Dendritic cell treated with granulocyte-macrophage colony-stimulating factor and Interleukin-4, amounts not matched to agents 40 ng/mL and 50 ng/mL, for 4 days (primary cell): ENCODE results near the gene PHTF1.
"Not testable (repeated sequence)": the region's sequence is repeated elsewhere in the genome, so short reads cannot be mapped to it uniquely, and the experiment has no call there.

Experiments
- H3K27ac Mint-ChIP-seq: one replicate; pipeline ENCODE4 v1.8.0; 2022; ENCODE audit warnings: mild to moderate bottlenecking, mixed read lengths
- H3K27me3 Mint-ChIP-seq: one replicate; pipeline ENCODE4 v1.8.0; 2022; ENCODE audit warnings: mild to moderate bottlenecking, mixed read lengths
- H3K36me3 Mint-ChIP-seq: one replicate; pipeline ENCODE4 v1.8.0; 2022; ENCODE audit warnings: low read depth, mixed read lengths
- H3K4me1 Mint-ChIP-seq: one replicate; pipeline ENCODE4 v1.8.0; 2022; ENCODE audit warnings: low read depth, mixed read lengths
- H3K4me3 Mint-ChIP-seq: one replicate; pipeline ENCODE4 v1.8.0; 2022; ENCODE audit warnings: mild to moderate bottlenecking, moderate library complexity, mixed read lengths
- H3K9me3 Mint-ChIP-seq: one replicate; pipeline ENCODE4 v1.8.0; 2022; ENCODE audit warnings: mixed read lengths
- intact Hi-C: fragments of 100-400 bp; cut with micrococcal nuclease; formaldehyde crosslinking; loops from one replicate; pipeline ENCODE4 v1.15.0; 2022

The PHTF1 gene

GRCh38 chr1:113761937-113762336 lies 2.7 kb upstream of the PHTF1 start:
- no peaks in the 10 kb centered on the region for H3K9me3 Mint-ChIP-seq

GRCh38 chr1:113760102-113761080 lies 1.1 kb upstream of the PHTF1 start:
- H3K27me3 Mint-ChIP-seq = no peaks in the 10 kb centered on the region

More at GRCh38 chr1:113761937-113762336, 2.7 kb upstream of the PHTF1 start:
- no peak overlapping the region for H3K27ac Mint-ChIP-seq
- no peak overlapping the region for H3K4me3 Mint-ChIP-seq
- intact Hi-C loops = no loop called here
- H3K4me1 Mint-ChIP-seq = peaks cover 13% of the 10 kb centered on the region
- peaks cover 47% of the 10 kb centered on the region for H3K36me3 Mint-ChIP-seq
- H3K27me3 Mint-ChIP-seq = no peaks in the 10 kb centered on the region

DNA sequence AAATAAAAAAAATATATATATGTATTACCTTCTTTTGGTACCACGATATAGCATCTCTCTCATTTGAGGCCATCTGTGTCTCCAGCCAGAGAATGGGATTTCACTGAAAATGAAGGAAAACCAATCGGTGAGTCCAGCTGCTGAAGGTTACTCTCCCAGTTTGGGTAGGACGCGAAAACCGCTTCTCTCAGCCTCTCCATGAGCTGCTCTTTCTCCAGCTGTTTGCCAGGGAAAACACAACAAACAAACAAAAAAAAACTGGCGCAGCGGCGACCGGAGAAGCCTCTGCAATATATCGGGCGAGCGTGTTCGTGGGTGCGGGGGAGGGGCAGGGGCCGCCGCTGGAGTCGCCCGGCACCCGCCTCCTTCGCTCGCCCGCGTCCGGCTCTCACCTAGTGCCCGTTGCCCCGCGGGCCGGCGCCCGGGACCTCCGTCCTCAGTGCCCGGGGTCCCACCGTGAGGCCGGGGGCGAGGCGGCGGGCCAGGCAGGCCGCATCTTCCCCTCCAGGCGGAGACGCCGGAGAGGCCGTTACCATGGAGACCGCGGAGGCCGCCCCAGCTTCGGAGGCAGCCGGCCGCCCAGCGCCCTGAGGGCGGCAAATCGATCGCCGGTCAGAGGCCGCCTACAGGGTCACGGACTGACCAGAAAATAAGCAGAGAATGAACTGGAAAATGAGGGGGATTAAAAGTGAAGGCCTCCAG lies 504 bp downstream of the PHTF1 start:
- Mint-ChIP-seq H3K4me3 (peak overlapping the region; percentile 97), H3K27ac (peak overlapping the region; percentile 89), H3K9me3 (no peaks in the 10 kb centered on the region), H3K4me1 (peaks cover 27% of the 10 kb centered on the region), H3K27me3 (no peaks in the 10 kb centered on the region), H3K36me3 (peaks cover 45% of the 10 kb centered on the region)
- intact Hi-C loops = loop anchor here (1.0 to 2.0 kb wide), 2 partner anchors 54 to 147 kb away; partner anchors contain the start of genes DCLRE1B and RSBN1

More at GRCh38 chr1:113760102-113761080, 1.1 kb upstream of the PHTF1 start:
- H3K27ac Mint-ChIP-seq = peak overlapping the region; percentile 89
- intact Hi-C loops = no loop called here
- peaks cover 26% of the 10 kb centered on the region for H3K4me1 Mint-ChIP-seq
- peak overlapping the region; percentile 97 for H3K4me3 Mint-ChIP-seq
- H3K36me3 Mint-ChIP-seq = peaks cover 47% of the 10 kb centered on the region
- no peaks in the 10 kb centered on the region for H3K9me3 Mint-ChIP-seq

DNA sequence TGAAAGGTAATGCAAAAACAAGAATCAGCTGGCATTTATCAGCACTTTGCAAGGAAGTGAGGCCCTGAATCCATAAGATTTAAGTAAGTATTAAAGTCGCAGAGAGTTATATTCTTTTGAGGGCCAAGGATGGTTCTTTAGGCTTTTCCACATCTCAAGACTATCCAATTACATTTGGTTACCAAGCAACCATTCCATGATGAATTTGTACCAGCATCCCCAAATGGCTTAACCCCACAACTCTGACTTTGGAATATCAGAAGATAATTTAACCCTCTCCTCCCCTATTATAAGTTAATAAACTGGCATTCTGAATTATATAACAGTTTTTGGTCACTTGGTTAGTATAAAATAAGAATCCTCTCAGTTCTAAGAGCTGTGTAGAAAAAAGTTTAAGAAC lies 2.8 kb downstream of the PHTF1 start:
- H3K27ac Mint-ChIP-seq = no peak overlapping the region
- H3K9me3 Mint-ChIP-seq = no peaks in the 10 kb centered on the region
- intact Hi-C loops = no loop called here
- H3K36me3 Mint-ChIP-seq = peaks cover 42% of the 10 kb centered on the region
- no peaks in the 10 kb centered on the region for H3K27me3 Mint-ChIP-seq
- peaks cover 27% of the 10 kb centered on the region for H3K4me1 Mint-ChIP-seq
- no peak overlapping the region for H3K4me3 Mint-ChIP-seq

GRCh38 chr1:113753333-113753732 lies 6.0 kb downstream of the PHTF1 start:
- H3K27ac Mint-ChIP-seq, intact Hi-C loops, H3K9me3 Mint-ChIP-seq, H3K27me3 Mint-ChIP-seq, H3K4me3 Mint-ChIP-seq: not testable (repeated sequence)
- Mint-ChIP-seq H3K4me1 (peaks cover 19% of the 10 kb centered on the region), H3K36me3 (peaks cover 50% of the 10 kb centered on the region)

- Mint-ChIP-seq H3K4me1 (peaks cover 11% of the 10 kb centered on the region), H3K4me3 (no peak overlapping the region)
Measured at GRCh38 chr1:113751516-113751915, 7.8 kb downstream of the PHTF1 start.

DNA sequence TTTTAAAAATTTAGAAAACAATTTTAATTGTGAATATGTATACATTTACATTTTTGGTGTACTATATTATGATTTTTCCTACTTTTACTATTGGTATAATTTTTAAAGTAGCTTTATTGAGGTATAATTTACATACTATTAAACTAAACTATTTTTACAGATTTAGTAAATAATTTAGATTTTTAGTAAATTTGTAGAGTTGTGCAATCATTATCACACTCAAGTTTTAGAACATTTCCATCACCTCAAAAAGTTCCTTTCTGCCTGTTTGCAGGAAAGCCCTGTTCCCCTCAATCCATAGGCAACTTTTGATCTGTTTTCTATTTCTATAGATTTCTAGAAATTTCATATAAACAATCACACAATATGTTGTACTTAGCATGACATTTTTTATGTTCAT lies 8.2 kb downstream of the PHTF1 start:
- Mint-ChIP-seq H3K36me3 (peaks cover 38% of the 10 kb centered on the region), H3K9me3 (no peaks in the 10 kb centered on the region), H3K4me3 (no peak overlapping the region), H3K27ac (no peak overlapping the region), H3K27me3 (no peaks in the 10 kb centered on the region), H3K4me1 (peaks cover 9% of the 10 kb centered on the region)
- intact Hi-C loops = no loop called here

More at GRCh38 chr1:113751516-113751915, 7.8 kb downstream of the PHTF1 start:
- no peaks in the 10 kb centered on the region for H3K9me3 Mint-ChIP-seq
- H3K27me3 Mint-ChIP-seq = no peaks in the 10 kb centered on the region
- no peak overlapping the region for H3K27ac Mint-ChIP-seq
- intact Hi-C loops = no loop called here
- H3K36me3 Mint-ChIP-seq = peaks cover 42% of the 10 kb centered on the region

- Mint-ChIP-seq H3K27me3 (no peaks in the 10 kb centered on the region), H3K36me3 (peaks cover 29% of the 10 kb centered on the region), H3K4me3 (no peak overlapping the region), H3K4me1 (no peaks in the 10 kb centered on the region), H3K27ac (no peak overlapping the region), H3K9me3 (no peaks in the 10 kb centered on the region)
- intact Hi-C loops = no loop called here
Measured at GRCh38 chr1:113749402-113749801, 9.9 kb downstream of the PHTF1 start.

DNA sequence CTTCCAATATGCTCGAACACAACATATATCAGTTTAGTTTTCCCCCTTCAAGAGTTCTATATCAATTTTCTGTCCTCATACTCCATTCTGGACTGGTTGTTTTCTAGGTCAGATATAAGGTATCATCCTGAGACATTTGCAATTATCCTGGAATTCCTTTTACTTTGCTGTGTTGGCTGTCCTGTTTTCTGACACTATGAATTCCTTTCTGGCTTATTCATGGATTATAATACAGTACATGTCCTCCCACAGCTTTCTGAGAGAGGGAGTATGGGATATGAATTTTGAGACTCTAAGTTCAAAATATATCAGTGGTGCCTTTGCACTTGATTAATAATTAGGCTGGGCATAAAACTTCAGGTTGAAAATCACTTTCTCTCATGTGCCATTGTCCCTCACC lies 11.9 kb downstream of the PHTF1 start:
- no peaks in the 10 kb centered on the region for H3K4me1 Mint-ChIP-seq
- intact Hi-C loops = no loop called here
- H3K27me3 Mint-ChIP-seq = no peaks in the 10 kb centered on the region
- H3K9me3 Mint-ChIP-seq = no peaks in the 10 kb centered on the region
- H3K36me3 Mint-ChIP-seq = peaks cover 24% of the 10 kb centered on the region
- no peak overlapping the region for H3K27ac Mint-ChIP-seq
- H3K4me3 Mint-ChIP-seq = no peak overlapping the region

DNA sequence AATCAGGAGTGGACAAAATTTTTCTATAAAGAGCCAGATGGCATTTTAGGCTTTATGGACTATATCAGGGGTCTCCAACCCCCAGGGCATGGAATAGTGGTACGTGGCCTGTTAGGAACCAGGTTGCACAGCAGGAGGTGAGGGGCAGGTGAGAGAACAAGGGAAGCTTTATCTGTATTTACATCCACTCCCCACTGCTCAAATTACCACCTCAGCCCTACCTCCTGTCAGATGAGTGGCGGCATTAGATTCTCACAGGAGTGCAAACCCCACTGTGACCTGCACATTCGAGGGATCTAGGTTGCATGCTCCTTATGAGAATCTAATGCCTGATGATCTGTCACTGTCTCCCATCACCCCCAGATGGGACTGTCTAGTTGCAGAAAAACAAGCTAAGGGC lies 13.9 kb downstream of the PHTF1 start:
- no peaks in the 10 kb centered on the region for H3K9me3 Mint-ChIP-seq
- no peak overlapping the region for H3K27ac Mint-ChIP-seq
- no peaks in the 10 kb centered on the region for H3K27me3 Mint-ChIP-seq
- H3K4me3 Mint-ChIP-seq = no peak overlapping the region
- H3K4me1 Mint-ChIP-seq = no peaks in the 10 kb centered on the region
- intact Hi-C loops = no loop called here
- H3K36me3 Mint-ChIP-seq = peaks cover 24% of the 10 kb centered on the region

GRCh38 chr1:113744114-113744513 lies 15.2 kb downstream of the PHTF1 start:
- H3K4me1 Mint-ChIP-seq = no peaks in the 10 kb centered on the region
- H3K4me3 Mint-ChIP-seq = no peak overlapping the region
- H3K27me3 Mint-ChIP-seq = no peaks in the 10 kb centered on the region
- no peaks in the 10 kb centered on the region for H3K9me3 Mint-ChIP-seq
- intact Hi-C loops = no loop called here
- no peak overlapping the region for H3K27ac Mint-ChIP-seq
- H3K36me3 Mint-ChIP-seq = peaks cover 24% of the 10 kb centered on the region

DNA sequence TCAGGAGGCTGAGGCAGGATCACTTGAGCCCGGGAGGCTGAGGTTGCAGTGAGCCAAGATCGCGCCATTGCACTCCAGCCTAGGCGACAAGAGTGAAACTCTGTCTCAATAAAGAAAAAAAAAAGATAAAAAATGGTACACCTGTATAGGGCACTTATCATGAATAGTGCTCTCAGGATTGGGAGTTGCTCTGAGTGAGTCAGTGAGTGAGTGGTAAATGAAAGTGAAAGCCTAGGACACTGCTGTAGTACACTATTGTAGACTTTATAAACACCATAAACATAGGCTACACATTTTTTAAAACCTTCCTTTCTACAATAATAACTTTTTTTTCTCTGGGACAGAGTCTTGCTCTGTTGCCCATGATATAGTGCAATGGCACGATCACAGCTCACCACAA lies 16.8 kb downstream of the PHTF1 start:
- H3K4me3 Mint-ChIP-seq = no peak overlapping the region
- intact Hi-C loops = no loop called here
- H3K27ac Mint-ChIP-seq = no peak overlapping the region

GRCh38 chr1:113734357-113735055 lies 24.8 kb downstream of the PHTF1 start:
- Mint-ChIP-seq H3K27me3 (no peaks in the 10 kb centered on the region), H3K36me3 (peaks cover 72% of the 10 kb centered on the region), H3K9me3 (no peaks in the 10 kb centered on the region), H3K27ac (no peak overlapping the region), H3K4me1 (peaks cover 9% of the 10 kb centered on the region), H3K4me3 (no peak overlapping the region)
- intact Hi-C loops = no loop called here

More for the DNA sequence above, 16.8 kb downstream of the PHTF1 start:
- Mint-ChIP-seq H3K4me1 (no peaks in the 10 kb centered on the region), H3K9me3 (no peaks in the 10 kb centered on the region), H3K27me3 (no peaks in the 10 kb centered on the region), H3K36me3 (peaks cover 35% of the 10 kb centered on the region)

GRCh38 chr1:113732802-113733201 lies 26.5 kb downstream of the PHTF1 start:
- H3K27me3 Mint-ChIP-seq = no peaks in the 10 kb centered on the region
- intact Hi-C loops = no loop called here
- H3K9me3 Mint-ChIP-seq = no peaks in the 10 kb centered on the region
- peaks cover 72% of the 10 kb centered on the region for H3K36me3 Mint-ChIP-seq
- H3K4me3 Mint-ChIP-seq = no peak overlapping the region
- no peak overlapping the region for H3K27ac Mint-ChIP-seq
- peaks cover 9% of the 10 kb centered on the region for H3K4me1 Mint-ChIP-seq
